HepG2 (cell line): ENCODE measurements around the gene DNAJC1.

Experiments
- BRD4 ChIP-seq: sonication (generic); formaldehyde crosslinking; IDR thresholded peaks from 2 replicates; pipeline ENCODE4 v1.4.0; 2020; ENCODE audit warnings: missing genetic modification reagents
- FOXJ3 ChIP-seq: sonication (generic); formaldehyde crosslinking; IDR thresholded peaks from 2 replicates; pipeline ENCODE4 v1.4.0; 2020; ENCODE audit warnings: missing genetic modification reagents, mild to moderate bottlenecking, borderline replicate concordance
- REL ChIP-seq: sonication (generic); formaldehyde crosslinking; conservative IDR thresholded peaks from 2 replicates; pipeline ENCODE4 v1.8.0; 2022; ENCODE audit warnings: mild to moderate bottlenecking, missing genetic modification reagents, moderate library complexity

GRCh38 chr10:21759232-21759631 is 244.3 kb downstream of the DNAJC1 start:
- TF ChIP-seq BRD4 (CRISPR knock-in tag) (no peak), FOXJ3 (CRISPR knock-in tag) (no peak), REL (CRISPR knock-in tag) (no peak)
